OCI-LY3 (cell line): ENCODE results near the gene PRSS56.

Experiments used
- H2AFZ ChIP-seq: fragments of 200-600, 300-600 bp; shearing (Covaris generic); 2 replicates; pipeline ENCODE4 v1.6.0; 2014; ENCODE audit warnings: antibody characterized with exemption, low read depth, low read length
- H3K27ac ChIP-seq: fragments of 200-600, 300-600 bp; sonication (generic); 2 replicates; pipeline ENCODE4 v1.5.1; 2014; ENCODE audit warnings: mild to moderate bottlenecking, low read length, moderate library complexity, mixed read lengths
- H3K27me3 ChIP-seq: fragments of 200-600, 300-600 bp; sonication (generic); 2 replicates; pipeline ENCODE4 v1.6.1; 2014; ENCODE audit warnings: low read depth, low read length, mixed read lengths
- H3K36me3 ChIP-seq: fragments of 200-600, 300-600 bp; sonication (generic); replicated peaks from 2 replicates; pipeline ENCODE3; 2014; ENCODE audit warnings: low read depth, low read length, mixed read lengths
- H3K4me1 ChIP-seq: fragments of 300-600, 200-600 bp; sonication (generic); 2 replicates; pipeline ENCODE4 v1.6.1; 2014; ENCODE audit warnings: low read length, mixed read lengths
- H3K4me2 ChIP-seq: fragments of 200-600, 300-600 bp; sonication (generic); 2 replicates; pipeline ENCODE4 v1.6.1; 2014; ENCODE audit warnings: low read length, mixed read lengths
- H3K4me3 ChIP-seq: fragments of 300-600, 200-600 bp; sonication (generic); 2 replicates; pipeline ENCODE4 v1.5.1; 2014; ENCODE audit warnings: antibody characterized with exemption, mild to moderate bottlenecking, low read length, moderate library complexity
- H3K79me2 ChIP-seq: fragments of 300-600, 200-600 bp; shearing (Covaris generic); 2 replicates; pipeline ENCODE4 v1.6.1; 2014; ENCODE audit warnings: mild to moderate bottlenecking, low read length, mixed read lengths
- H3K9ac ChIP-seq: fragments of 300-600, 200-600 bp; shearing (Covaris generic); 2 replicates; pipeline ENCODE4 v1.6.0; 2014; ENCODE audit warnings: mild to moderate bottlenecking, low read length, moderate library complexity
- H3K9me3 ChIP-seq: fragments of 200-600, 300-600 bp; shearing (Covaris generic); 2 replicates; pipeline ENCODE4 v1.6.1; 2014; ENCODE audit warnings: low read length, mixed read lengths; ENCODE audit not compliant: insufficient read depth
- H4K20me1 ChIP-seq: fragments of 200-600, 300-600 bp; sonication (generic); 2 replicates; pipeline ENCODE4 v1.6.1; 2016; ENCODE audit warnings: low read length, mixed read lengths; ENCODE audit not compliant: insufficient read depth
- CTCF ChIP-seq: fragments of 200-600, 300-600 bp; sonication (generic); IDR thresholded peaks from 2 replicates; pipeline ENCODE4 v1.5.1; 2014; ENCODE audit warnings: antibody characterized with exemption, low read length, low read depth
- EZH2phosphoT487 ChIP-seq: fragments of 200-600 bp; shearing (Covaris generic); IDR thresholded peaks from 2 replicates; pipeline ENCODE4 v1.6.1; 2018; ENCODE audit warnings: antibody characterized with exemption, mixed run types, low read depth

The PRSS56 gene

GRCh38 chr2:232515639-232516038 lies 4.5 kb upstream of the PRSS56 start:
- H3K9me3 ChIP-seq: no peaks in the 10 kb centered on the region
- no peaks in the 10 kb centered on the region for H4K20me1 ChIP-seq
- no peak overlapping the region for H3K4me3 ChIP-seq
- H3K9ac ChIP-seq: no peak overlapping the region
- TF ChIP-seq EZH2phosphoT487 (no peak), CTCF (no peak)
- no peak overlapping the region for H3K27ac ChIP-seq
- H3K27me3 ChIP-seq: no peaks in the 10 kb centered on the region
- no peak overlapping the region for H2AFZ ChIP-seq
- H3K4me1 ChIP-seq: no peaks in the 10 kb centered on the region
- no peaks in the 10 kb centered on the region for H3K79me2 ChIP-seq
- H3K4me2 ChIP-seq: no peak overlapping the region
- H3K36me3 ChIP-seq: no peaks in the 10 kb centered on the region

- Histone ChIP-seq H3K4me1 (no peaks in the 10 kb centered on the region), H3K9me3 (no peaks in the 10 kb centered on the region), H3K36me3 (no peaks in the 10 kb centered on the region), H3K9ac (no peak overlapping the region), H3K27me3 (no peaks in the 10 kb centered on the region), H3K4me2 (no peak overlapping the region), H3K27ac (no peak overlapping the region), H3K79me2 (no peaks in the 10 kb centered on the region), H4K20me1 (no peaks in the 10 kb centered on the region), H2AFZ (no peak overlapping the region), H3K4me3 (no peak overlapping the region)
- TF ChIP-seq EZH2phosphoT487 (no peak), CTCF (no peak)
Measured at GRCh38 chr2:232516551-232516950, 3.6 kb upstream of the PRSS56 start.

GRCh38 chr2:232518844-232519243 lies 1.3 kb upstream of the PRSS56 start:
- no peaks in the 10 kb centered on the region for H3K9me3 ChIP-seq
- H4K20me1 ChIP-seq: no peaks in the 10 kb centered on the region
- H3K9ac ChIP-seq: no peak overlapping the region
- H3K27me3 ChIP-seq: no peaks in the 10 kb centered on the region
- no peak overlapping the region for H3K4me3 ChIP-seq
- H3K27ac ChIP-seq: no peak overlapping the region
- H3K36me3 ChIP-seq: no peaks in the 10 kb centered on the region
- H3K79me2 ChIP-seq: no peaks in the 10 kb centered on the region
- TF ChIP-seq EZH2phosphoT487: no peak
- no peak for TF ChIP-seq CTCF
- H2AFZ ChIP-seq: no peak overlapping the region
- no peaks in the 10 kb centered on the region for H3K4me1 ChIP-seq
- H3K4me2 ChIP-seq: no peak overlapping the region

- Histone ChIP-seq H3K4me3 (no peak overlapping the region), H3K79me2 (no peaks in the 10 kb centered on the region), H3K27me3 (no peaks in the 10 kb centered on the region), H2AFZ (no peak overlapping the region), H3K4me2 (no peak overlapping the region), H3K9me3 (no peaks in the 10 kb centered on the region), H3K4me1 (no peaks in the 10 kb centered on the region), H4K20me1 (no peaks in the 10 kb centered on the region), H3K9ac (no peak overlapping the region), H3K27ac (no peak overlapping the region), H3K36me3 (no peaks in the 10 kb centered on the region)
- TF ChIP-seq EZH2phosphoT487 (no peak), CTCF (no peak)
Measured at GRCh38 chr2:232520489-232520888, 301 bp downstream of the PRSS56 start.
